DND-41 (cell line): ENCODE results near the gene NLRP12.
"Not testable (repeated sequence)": the region's sequence is repeated elsewhere in the genome, so short reads cannot be mapped to it uniquely, and the experiment has no call there.

ENCODE experiments used
- ATAC-seq: fragments of 200-7000 bp; cut with Tn5 transposase; 3 replicates; pipeline ENCODE4 v1.9.1; 2021; ENCODE audit warnings: low read depth; ENCODE audit not compliant: insufficient read depth
- DNase-seq: peaks from one replicate; pipeline ENCODE4 v3.0.0-alpha.2; 2020
- H2AFZ ChIP-seq: 2 replicates; pipeline ENCODE4 v1.6.0; 2012; ENCODE audit warnings: low read depth, low read length
- H3K27ac ChIP-seq: 2 replicates; pipeline ENCODE4 v1.5.1; 2012; ENCODE audit warnings: low read length, inconsistent platforms
- H3K27me3 ChIP-seq: fragments of 200-600 bp; sonication (generic); 2 replicates; pipeline ENCODE4 v1.6.0; 2012; ENCODE audit warnings: low read length, mild to moderate bottlenecking, inconsistent platforms; ENCODE audit not compliant: insufficient read depth, poor library complexity
- H3K36me3 ChIP-seq: 2 replicates; pipeline ENCODE4 v1.5.1; 2012; ENCODE audit warnings: low read length, inconsistent platforms; ENCODE audit not compliant: insufficient read depth
- H3K4me1 ChIP-seq: 2 replicates; pipeline ENCODE4 v1.5.1; 2012; ENCODE audit warnings: mild to moderate bottlenecking, low read length; ENCODE audit not compliant: insufficient read depth
- H3K4me2 ChIP-seq: 2 replicates; pipeline ENCODE4 v1.6.0; 2012; ENCODE audit warnings: mild to moderate bottlenecking, moderate library complexity, low read length, inconsistent platforms; ENCODE audit not compliant: insufficient read depth
- H3K4me3 ChIP-seq, 2 experiments: fragments of 200-600 bp in 1 of 2; shearing (Covaris generic) in 1 of 2; 2 replicates each; pipeline ENCODE4 v1.5.1; 2012 to 2016; ENCODE audit warnings: inconsistent platforms in 2 of 2, low read length in 2 of 2, mild to moderate bottlenecking in 2 of 2, low read depth in 1 of 2, moderate library complexity in 1 of 2
- H3K79me2 ChIP-seq: 2 replicates; pipeline ENCODE4 v1.6.0; 2012; ENCODE audit warnings: low read length, inconsistent platforms; ENCODE audit not compliant: insufficient read depth
- H3K9ac ChIP-seq: 2 replicates; pipeline ENCODE4 v1.6.0; 2012; ENCODE audit warnings: low read depth, mild to moderate bottlenecking, inconsistent platforms, low read length, moderate library complexity
- H3K9me3 ChIP-seq: 2 replicates; pipeline ENCODE4 v1.5.1; 2012; ENCODE audit warnings: low read length, moderate library complexity, mild to moderate bottlenecking, inconsistent platforms; ENCODE audit not compliant: insufficient read depth, severe bottlenecking
- H4K20me1 ChIP-seq: 2 replicates; pipeline ENCODE4 v1.6.0; 2012; ENCODE audit warnings: low read length; ENCODE audit not compliant: insufficient read depth
- CTCF ChIP-seq: IDR thresholded peaks from 2 replicates; pipeline ENCODE4 v1.5.1; 2012; ENCODE audit warnings: borderline replicate concordance, low read length, moderate library complexity, mild to moderate bottlenecking; ENCODE audit not compliant: poor library complexity, severe bottlenecking; ENCODE audit errors: extremely low read depth
- EZH2 ChIP-seq: IDR thresholded peaks from 3 replicates; pipeline ENCODE4 v1.6.1; 2012; ENCODE audit warnings: borderline replicate concordance, low read depth, mild to moderate bottlenecking, moderate library complexity, low read length, inconsistent platforms; ENCODE audit not compliant: severe bottlenecking

NLRP12 gene

DNA sequence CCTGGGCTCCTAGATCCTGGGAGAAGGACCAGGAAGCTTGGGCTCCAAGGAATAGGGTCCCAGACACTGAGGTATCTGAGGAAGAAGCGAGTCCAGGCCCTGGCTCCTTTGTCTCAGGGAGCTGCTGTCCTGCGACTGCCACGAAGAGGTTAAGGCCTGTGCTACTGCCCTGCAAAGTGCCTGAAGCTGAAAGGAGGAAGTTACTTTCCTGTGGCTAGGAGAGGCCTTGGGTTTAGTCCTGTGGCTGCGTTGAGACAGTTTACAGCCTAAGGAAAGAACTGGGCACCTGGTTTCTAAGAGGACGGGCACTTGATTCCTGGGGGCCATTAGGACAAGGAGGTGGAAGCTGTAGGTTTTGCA is 46.4 kb upstream of the NLRP12 start:
- Histone ChIP-seq H3K9ac (no peak overlapping the region), H3K27me3 (no peaks in the 10 kb centered on the region), H4K20me1 (no peaks in the 10 kb centered on the region; the same call in 1 of the 2 replicates), H3K4me2 (no peak overlapping the region), H2AFZ (no peak overlapping the region), H3K27ac (no peak overlapping the region), H3K79me2 (no peaks in the 10 kb centered on the region), H3K9me3 (no peaks in the 10 kb centered on the region), H3K4me1 (no peaks in the 10 kb centered on the region), H3K36me3 (no peaks in the 10 kb centered on the region), H3K4me3 (no peak overlapping the region)
- no peak for DNase-seq
- no peak for ATAC-seq
- TF ChIP-seq CTCF (no peak), EZH2 (no peak)

- H3K4me1 ChIP-seq, H3K36me3 ChIP-seq, H3K4me3 ChIP-seq, H3K9ac ChIP-seq, H3K27ac ChIP-seq, H3K4me2 ChIP-seq, H3K9me3 ChIP-seq, H4K20me1 ChIP-seq, ATAC-seq, H3K79me2 ChIP-seq, H2AFZ ChIP-seq, H3K27me3 ChIP-seq, DNase-seq: not testable (repeated sequence)
Observed at GRCh38 chr19:53869805-53870484, 45.8 kb upstream of the NLRP12 start.

GRCh38 chr19:53868892-53869804 is 45.0 kb upstream of the NLRP12 start:
- Histone ChIP-seq H3K9ac (no peak overlapping the region), H3K27ac (no peak overlapping the region), H3K4me1 (no peaks in the 10 kb centered on the region), H3K36me3 (no peaks in the 10 kb centered on the region), H2AFZ (no peak overlapping the region), H3K27me3 (no peaks in the 10 kb centered on the region), H3K79me2 (no peaks in the 10 kb centered on the region), H4K20me1 (no peaks in the 10 kb centered on the region; the same call in 1 of the 2 replicates), H3K4me3 (no peak overlapping the region), H3K9me3 (no peaks in the 10 kb centered on the region), H3K4me2 (no peak overlapping the region)
- no peak for TF ChIP-seq EZH2
- TF ChIP-seq CTCF = no peak
- DNase-seq (no peak), ATAC-seq (no peak)

DNA sequence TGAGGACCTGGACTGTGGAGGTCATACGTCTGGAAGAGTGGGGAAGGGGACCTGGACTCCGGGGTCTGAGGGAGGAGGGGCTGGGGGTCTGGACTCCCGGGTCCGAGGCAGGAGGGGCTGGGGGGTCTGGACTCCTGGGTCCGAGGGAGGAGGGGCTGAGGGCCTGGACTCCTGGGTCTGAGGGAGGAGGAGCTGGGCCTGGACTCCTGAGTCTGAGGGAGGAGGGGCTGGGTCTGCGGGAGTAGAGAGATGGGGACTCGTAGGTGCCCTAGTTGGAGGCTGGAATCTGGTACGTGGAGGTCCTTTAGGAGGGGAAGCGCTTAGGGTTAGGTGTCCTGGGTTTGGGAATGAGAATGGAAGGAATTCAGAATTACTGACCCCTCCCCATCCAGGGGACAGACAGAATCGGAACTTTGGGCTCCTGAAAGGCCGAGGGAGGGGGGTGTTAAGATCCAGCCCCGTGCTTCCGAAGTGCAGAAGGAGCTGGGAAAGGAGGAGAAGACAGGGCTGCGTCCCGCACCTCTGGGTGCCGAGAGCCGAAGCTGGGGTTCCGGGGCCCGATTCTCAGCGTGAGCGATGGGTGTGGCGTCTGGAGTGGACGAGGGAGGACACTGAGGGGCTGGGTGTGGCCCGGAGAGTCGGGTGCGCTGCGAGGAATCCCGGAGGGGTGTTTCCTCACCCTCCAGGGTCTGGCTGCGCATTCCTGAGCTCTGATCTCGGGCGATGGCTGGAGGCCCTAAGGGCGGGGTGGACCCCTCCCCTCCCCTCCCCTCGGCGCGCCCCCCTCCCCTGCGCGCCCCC is 44.2 kb upstream of the NLRP12 start:
- H3K4me1 ChIP-seq = no peaks in the 10 kb centered on the region
- no peaks in the 10 kb centered on the region for H3K79me2 ChIP-seq
- H3K27me3 ChIP-seq = no peaks in the 10 kb centered on the region
- H3K4me2 ChIP-seq = no peak overlapping the region
- H3K9me3 ChIP-seq = no peaks in the 10 kb centered on the region
- no peak overlapping the region for H3K27ac ChIP-seq
- no peak for DNase-seq
- TF ChIP-seq EZH2 = no peak
- no peak for TF ChIP-seq CTCF
- H4K20me1 ChIP-seq = no peaks in the 10 kb centered on the region; the same call in 1 of the 2 replicates
- no peak overlapping the region for H3K4me3 ChIP-seq
- ATAC-seq = no peak
- no peaks in the 10 kb centered on the region for H3K36me3 ChIP-seq
- no peak overlapping the region for H3K9ac ChIP-seq
- no peak overlapping the region for H2AFZ ChIP-seq
